Endothelial cell (in vitro differentiated cells): ENCODE data around the gene OR51A7. TPM values are rescaled to one million over a fixed set of nuclear protein-coding genes. Genes with fewer than 3 reads are reported as not detected.

Source experiments
- DNase-seq: peaks from one replicate; pipeline ENCODE4 v3.0.0; 2021; ENCODE audit warnings: low spot score
- H3K27ac Mint-ChIP-seq: one replicate; pipeline ENCODE4 v1.8.0; 2021; ENCODE audit warnings: mixed read lengths, inconsistent platforms; ENCODE audit not compliant: unreplicated experiment
- H3K27me3 Mint-ChIP-seq: one replicate; pipeline ENCODE4 v1.8.0; 2021; ENCODE audit warnings: mild to moderate bottlenecking, moderate library complexity, mixed read lengths, inconsistent platforms; ENCODE audit not compliant: unreplicated experiment
- H3K36me3 Mint-ChIP-seq: one replicate; pipeline ENCODE4 v1.8.0; 2021; ENCODE audit warnings: mild to moderate bottlenecking, low read depth, mixed read lengths, inconsistent platforms; ENCODE audit not compliant: unreplicated experiment
- H3K4me1 Mint-ChIP-seq: one replicate; pipeline ENCODE4 v1.8.0; 2021; ENCODE audit warnings: mild to moderate bottlenecking, mixed read lengths, inconsistent platforms; ENCODE audit not compliant: unreplicated experiment
- H3K4me3 Mint-ChIP-seq: one replicate; pipeline ENCODE4 v1.8.0; 2021; ENCODE audit warnings: mild to moderate bottlenecking, mixed read lengths, inconsistent platforms; ENCODE audit not compliant: unreplicated experiment
- H3K9me3 Mint-ChIP-seq: one replicate; pipeline ENCODE4 v1.8.0; 2021; ENCODE audit warnings: mixed read lengths, inconsistent platforms; ENCODE audit not compliant: unreplicated experiment
- CTCF ChIP-seq: fragments of 200-600 bp; sonication (generic); IDR thresholded peaks from one replicate; pipeline ENCODE4 v1.5.0; 2021; ENCODE audit warnings: antibody characterized with exemption; ENCODE audit not compliant: unreplicated experiment
- total RNA-seq: library from RNA; stranded (reverse); fragmentation: NEBNext Ultra II Directional; extraction: Animal tissue kit (Norgen Biotek cat#: 25700); gene quantifications from one replicate; pipeline ENCODE4 v1.2.1, GENCODE V29; 2021; ENCODE audit not compliant: unreplicated experiment

The OR51A7 gene
- total RNA-seq, 1 donor from 2014 or later: not detected

GRCh38 chr11:4881188-4881587 is 22.4 kb upstream of the OR51A7 start:
- Mint-ChIP-seq H3K27ac (no peak overlapping the region), H3K27me3 (no peaks in the 10 kb centered on the region), H3K4me1 (peaks cover 3% of the 10 kb centered on the region), H3K4me3 (no peak overlapping the region), H3K9me3 (no peaks in the 10 kb centered on the region), H3K36me3 (no peaks in the 10 kb centered on the region)
- no peak for TF ChIP-seq CTCF
- DNase-seq: no peak

- H3K27me3 Mint-ChIP-seq: no peaks in the 10 kb centered on the region
- DNase-seq: no peak
- no peaks in the 10 kb centered on the region for H3K36me3 Mint-ChIP-seq
- no peak within 1 kb of the TSS for H3K4me3 Mint-ChIP-seq
- no peaks in the 10 kb centered on the region for H3K9me3 Mint-ChIP-seq
- H3K4me1 Mint-ChIP-seq: peaks cover 3% of the 10 kb centered on the region
- TF ChIP-seq CTCF: no peak
- H3K27ac Mint-ChIP-seq: no peak within 1 kb of the TSS
Measured at GRCh38 chr11:4881860-4882500, 21.6 kb upstream of the OR51A7 start, which contains the start of gene OR51T1. OR51T1 (plus strand) TSS chr11:4881900; CDS start chr11:4881900, 0 bp downstream.

GRCh38 chr11:4882543-4882942 is 21.0 kb upstream of the OR51A7 start:
- TF ChIP-seq CTCF: no peak
- Mint-ChIP-seq H3K27ac (no peak overlapping the region), H3K4me3 (no peak overlapping the region), H3K4me1 (peaks cover 3% of the 10 kb centered on the region), H3K27me3 (no peaks in the 10 kb centered on the region), H3K9me3 (no peaks in the 10 kb centered on the region), H3K36me3 (no peaks in the 10 kb centered on the region)
- DNase-seq: no peak

GRCh38 chr11:4884361-4884760 is 19.2 kb upstream of the OR51A7 start:
- H3K4me1 Mint-ChIP-seq: peaks cover 3% of the 10 kb centered on the region
- H3K36me3 Mint-ChIP-seq: no peaks in the 10 kb centered on the region
- H3K9me3 Mint-ChIP-seq: no peaks in the 10 kb centered on the region
- no peak overlapping the region for H3K4me3 Mint-ChIP-seq
- H3K27me3 Mint-ChIP-seq: no peaks in the 10 kb centered on the region
- TF ChIP-seq CTCF: no peak
- no peak overlapping the region for H3K27ac Mint-ChIP-seq
- DNase-seq: no peak

GRCh38 chr11:4886186-4886585 is 17.4 kb upstream of the OR51A7 start:
- peaks cover 4% of the 10 kb centered on the region for H3K4me1 Mint-ChIP-seq
- no peaks in the 10 kb centered on the region for H3K27me3 Mint-ChIP-seq
- no peak for TF ChIP-seq CTCF
- no peaks in the 10 kb centered on the region for H3K9me3 Mint-ChIP-seq
- H3K27ac Mint-ChIP-seq: no peak overlapping the region
- no peak for DNase-seq
- no peak overlapping the region for H3K4me3 Mint-ChIP-seq
- no peaks in the 10 kb centered on the region for H3K36me3 Mint-ChIP-seq
